A549 (cell line): ENCODE measurements around the gene ZNF628. TPM values are rescaled to one million over a fixed set of nuclear protein-coding genes. Genes with fewer than 3 reads are reported as not detected.

Experiments
- ATAC-seq, 2 experiments: fragments of 200-7000 bp in 1 of 2; fragments of >200 bp in 1 of 2; cut with Nextera tagmentation in 1 of 2; cut with Tn5 transposase in 1 of 2; 3 replicates each; pipeline versions ENCODE4 v1.8.0 to v1.9.1; 2018 to 2020; ENCODE audit warnings: mild to moderate bottlenecking in 1 of 2, moderate library complexity in 1 of 2
- CTCF ChIA-PET: fragments of 300-600 bp; sonication (Branson Sonifier 250); formaldehyde crosslinking; extraction: SDS; loops from one replicate; lab custom pipeline; 2021; ENCODE audit warnings: antibody characterized with exemption, inconsistent platforms; lab: Yijun Ruan, JAX
- POLR2A ChIA-PET: fragments of 350-600 bp; formaldehyde crosslinking; extraction: SDS; loops from one replicate; lab custom pipeline; 2021; ENCODE audit warnings: antibody characterized with exemption, inconsistent platforms; lab: Yijun Ruan, JAX
- DNase-seq, 2 experiments: peaks; one replicate each; pipeline versions ENCODE4 v3.0.0 to v3.0.0-alpha.2; 2011 to 2016; ENCODE audit warnings: low read depth in 1 of 2, low spot score in 1 of 2
- FAIRE-seq: peaks from 2 replicates; lab custom pipeline; 2011; peaks lifted over from hg19 to GRCh38; lab: Jason Lieb, UNC
- H3K27ac ChIP-seq, 2 experiments: fragments of >200 bp; sonication (Bioruptor Twin); formaldehyde crosslinking; 3 replicates each; pipeline ENCODE4 v1.5.1; 2016 to 2017
- H3K4me1 ChIP-seq: fragments of >200 bp; sonication (Bioruptor Twin); formaldehyde crosslinking; 3 replicates; pipeline ENCODE4 v1.6.1; 2016
- H3K4me2 ChIP-seq: fragments of >200 bp; sonication (Bioruptor Twin); formaldehyde crosslinking; 3 replicates; pipeline ENCODE4 v1.6.1; 2016
- H3K4me3 ChIP-seq: fragments of >200 bp; sonication (Bioruptor Twin); formaldehyde crosslinking; 3 replicates; pipeline ENCODE4 v1.5.1; 2016
- H3K9me3 ChIP-seq: fragments of >200 bp; sonication (Bioruptor Twin); formaldehyde crosslinking; 3 replicates; pipeline ENCODE4 v1.6.1; 2016
- CBX2 ChIP-seq: fragments of 200-600 bp; sonication (generic); IDR thresholded peaks from 2 replicates; pipeline ENCODE4 v1.6.1; 2016; ENCODE audit warnings: low read depth, mild to moderate bottlenecking, borderline replicate concordance
- CEBPB ChIP-seq, 2 experiments: fragments of >200 bp in 1 of 2; sonication (Bioruptor Twin) in 1 of 2; formaldehyde crosslinking in 1 of 2; IDR thresholded peaks; 2 replicates each; pipeline ENCODE4 v1.6.1; 2012 to 2016
- E2F6 ChIP-seq: IDR thresholded peaks from 2 replicates; pipeline ENCODE4 v1.6.1; 2012; ENCODE audit warnings: low read depth, borderline replicate concordance
- EHF ChIP-seq: fragments of 250-450 bp; sonication (Bioruptor Pico); IDR thresholded peaks from 2 replicates; pipeline ENCODE4 v1.5.0; 2020; ENCODE audit warnings: mild to moderate bottlenecking
- EHMT2 ChIP-seq: fragments of 200-600 bp; sonication (generic); IDR thresholded peaks from 2 replicates; pipeline ENCODE4 v1.6.1; 2016; ENCODE audit warnings: antibody characterized with exemption, low read depth, mild to moderate bottlenecking, moderate library complexity
- EP300 ChIP-seq, 2 experiments: fragments of >200 bp; sonication (Bioruptor Twin); formaldehyde crosslinking; IDR thresholded peaks; 2 replicates in 1 of 2; 3 replicates in 1 of 2; pipeline ENCODE4 v1.6.1; 2016 to 2017
- FOXS1 ChIP-seq: fragments of 250-450 bp; sonication (Bioruptor Pico); IDR thresholded peaks from 2 replicates; pipeline ENCODE4 v1.5.0; 2020; ENCODE audit warnings: mild to moderate bottlenecking, moderate library complexity
- HDAC2 ChIP-seq: fragments of 200-600 bp; sonication (generic); IDR thresholded peaks from 2 replicates; pipeline ENCODE4 v1.6.1; 2016
- HEYL ChIP-seq: fragments of 250-450 bp; sonication (Bioruptor Pico); IDR thresholded peaks from 2 replicates; pipeline ENCODE4 v1.8.0; 2021; ENCODE audit warnings: mild to moderate bottlenecking, moderate library complexity
- HMGXB4 ChIP-seq: fragments of 250-450 bp; sonication (Bioruptor Pico); IDR thresholded peaks from 2 replicates; pipeline ENCODE4 v1.5.0; 2021; ENCODE audit warnings: mild to moderate bottlenecking, moderate library complexity, borderline replicate concordance
- HOXA7 ChIP-seq: fragments of 250-450 bp; sonication (Bioruptor Pico); IDR thresholded peaks from 2 replicates; pipeline ENCODE4 v1.5.0; 2020; ENCODE audit warnings: mild to moderate bottlenecking, moderate library complexity
- HOXB5 ChIP-seq: fragments of 250-450 bp; sonication (Bioruptor Pico); IDR thresholded peaks from 2 replicates; pipeline ENCODE4 v1.5.0; 2020; ENCODE audit warnings: mild to moderate bottlenecking, moderate library complexity
- JUNB ChIP-seq: fragments of >200 bp; sonication (Bioruptor Twin); formaldehyde crosslinking; IDR thresholded peaks from 2 replicates; pipeline ENCODE4 v1.6.1; 2016
- KDM5A ChIP-seq: fragments of 200-600 bp; sonication (generic); IDR thresholded peaks from 2 replicates; pipeline ENCODE4 v1.6.1; 2016; ENCODE audit warnings: antibody characterized with exemption, mild to moderate bottlenecking
- NPAS2 ChIP-seq: fragments of 250-450 bp; sonication (Bioruptor Pico); IDR thresholded peaks from 2 replicates; pipeline ENCODE4 v1.8.0; 2022; ENCODE audit warnings: mild to moderate bottlenecking, moderate library complexity, borderline replicate concordance
- PBX3 ChIP-seq: IDR thresholded peaks from 2 replicates; pipeline ENCODE4 v1.6.1; 2012
- POLR2A ChIP-seq: IDR thresholded peaks from 2 replicates; pipeline ENCODE4 v1.6.1; 2012; ENCODE audit warnings: mild to moderate bottlenecking, low read length
- RAD21 ChIP-seq, 2 experiments: fragments of >200 bp in 1 of 2; sonication (Bioruptor Twin) in 1 of 2; formaldehyde crosslinking in 1 of 2; IDR thresholded peaks in 1 of 2; conservative IDR thresholded peaks in 1 of 2; 2 replicates in 1 of 2; 3 replicates in 1 of 2; pipeline ENCODE4 v1.6.1; 2012 to 2018; ENCODE audit warnings: inconsistent platforms in 1 of 2
- REST ChIP-seq: fragments of 200-600 bp; sonication (generic); IDR thresholded peaks from 2 replicates; pipeline ENCODE4 v1.6.1; 2016; ENCODE audit warnings: antibody characterized with exemption, mild to moderate bottlenecking, moderate library complexity
- RNF2 ChIP-seq: fragments of 200-600 bp; sonication (generic); IDR thresholded peaks from 2 replicates; pipeline ENCODE4 v1.6.1; 2016; ENCODE audit warnings: low read depth, mild to moderate bottlenecking, antibody characterized with exemption, moderate library complexity, borderline replicate concordance
- TP53 ChIP-seq: fragments of 250-450 bp; sonication (Bioruptor Pico); IDR thresholded peaks from 2 replicates; pipeline ENCODE4 v1.5.0; 2021; ENCODE audit warnings: mild to moderate bottlenecking, moderate library complexity
- ZFP36 ChIP-seq: fragments of 450-650 bp; IDR thresholded peaks from 2 replicates; pipeline ENCODE4 v1.6.1; 2014; ENCODE audit warnings: borderline replicate concordance; ENCODE audit not compliant: partially characterized antibody
- WGBS: methylation state at CpG from one replicate; pipeline ENCODE4 v1.1.6; 2017; ENCODE audit errors: missing lambda C conversion rate; 5-methylcytosine and 5-hydroxymethylcytosine counted together
- polyA plus RNA-seq, 4 experiments: library from polyadenylated mRNA; depleted of rRNA in 3 of 4; stranded (reverse); fragments of >200 nt; fragmentation: RNase III in 1 of 4; extraction: RNeasy Plus Mini Kit Qiagen cat#74134 plus additional on column Dnase treatment in 1 of 4; gene quantifications; 2 replicates in 3 of 4; 3 replicates in 1 of 4; pipeline ENCODE4 v1.2.3, GENCODE V29; 2011 to 2017
- TF ChIP-seq, protein P1 (sequence below): fragments of >200 bp; sonication (Bioruptor Twin); formaldehyde crosslinking; IDR thresholded peaks from 2 replicates; pipeline ENCODE4 v1.6.1; 2016

ZNF628 gene
- polyA plus RNA-seq, 2 of the 4 experiments (the other 2 are of a cell fraction): 0.32 to 5.7 TPM

GRCh38 chr19:55434356-55434919 lies 42.0 kb upstream of the ZNF628 start:
- ChIA-PET CTCF (no interaction called here), POLR2A (no interaction called here)
- 14% methylated on average over 4 of the region's 4 CpGs for WGBS
- Histone ChIP-seq H3K27ac (no peak overlapping the region), H3K9me3 (peaks cover 3% of the 10 kb centered on the region; the same call in 1 of the 3 replicates), H3K4me2 (no peak overlapping the region), H3K4me3 (no peak overlapping the region), H3K4me1 (0 out of 3 replicates have a peak, but pooled peaks cover 3% of the 10 kb centered on the region)
- DNase-seq: no peak
- TF ChIP-seq CBX2 (no peak), CEBPB (IDR thresholded peaks at IDR 0.05) (no peak), PBX3 (no peak), TP53 (no peak), RAD21 (conservative IDR thresholded peaks at IDR 0.05 in 1 of 2, IDR thresholded peaks at IDR 0.05 in 1 of 2) (no peak), EHMT2 (no peak), JUNB (no peak), EHF (CRISPR knock-in tag) (no peak), RNF2 (no peak), ZFP36 (no peak), REST (no peak), FOXS1 (CRISPR knock-in tag) (no peak), POLR2A (no peak), HOXB5 (CRISPR knock-in tag) (no peak)
- TF ChIP-seq, protein P1, sequence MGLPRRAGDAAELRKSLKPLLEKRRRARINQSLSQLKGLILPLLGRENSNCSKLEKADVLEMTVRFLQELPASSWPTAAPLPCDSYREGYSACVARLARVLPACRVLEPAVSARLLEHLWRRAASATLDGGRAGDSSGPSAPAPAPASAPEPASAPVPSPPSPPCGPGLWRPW: no peak
- peak; percentile 28 for FAIRE-seq
- no peak for ATAC-seq

GRCh38 chr19:55435020-55435419 lies 41.4 kb upstream of the ZNF628 start:
- Histone ChIP-seq H3K4me2 (no peak overlapping the region), H3K27ac (no peak overlapping the region), H3K4me3 (no peak overlapping the region), H3K9me3 (peaks cover 3% of the 10 kb centered on the region; the same call in 1 of the 3 replicates), H3K4me1 (0 out of 3 replicates have a peak, but pooled peaks cover 3% of the 10 kb centered on the region)
- 90% methylated on average over 4 of the region's 4 CpGs for WGBS
- DNase-seq: no peak
- CTCF ChIA-PET: interaction anchor here (2.9 kb wide), 1 partner anchor 17 kb away, joined by 23 read pairs; no protein-coding TSS in a partner anchor
- no peak for FAIRE-seq
- no peak for ATAC-seq
- POLR2A ChIA-PET: no interaction called here
- TF ChIP-seq REST (no peak), NPAS2 (no peak), KDM5A (no peak), RNF2 (no peak), E2F6 (no peak), HEYL (CRISPR knock-in tag) (no peak), CBX2 (no peak), HMGXB4 (no peak), TP53 (no peak), EP300 (IDR thresholded peaks at IDR 0.05) (no peak), HDAC2 (no peak), HOXA7 (CRISPR knock-in tag) (no peak), CEBPB (IDR thresholded peaks at IDR 0.05) (no peak)
